ENCODE data around the gene AP4S1.

DNA sequence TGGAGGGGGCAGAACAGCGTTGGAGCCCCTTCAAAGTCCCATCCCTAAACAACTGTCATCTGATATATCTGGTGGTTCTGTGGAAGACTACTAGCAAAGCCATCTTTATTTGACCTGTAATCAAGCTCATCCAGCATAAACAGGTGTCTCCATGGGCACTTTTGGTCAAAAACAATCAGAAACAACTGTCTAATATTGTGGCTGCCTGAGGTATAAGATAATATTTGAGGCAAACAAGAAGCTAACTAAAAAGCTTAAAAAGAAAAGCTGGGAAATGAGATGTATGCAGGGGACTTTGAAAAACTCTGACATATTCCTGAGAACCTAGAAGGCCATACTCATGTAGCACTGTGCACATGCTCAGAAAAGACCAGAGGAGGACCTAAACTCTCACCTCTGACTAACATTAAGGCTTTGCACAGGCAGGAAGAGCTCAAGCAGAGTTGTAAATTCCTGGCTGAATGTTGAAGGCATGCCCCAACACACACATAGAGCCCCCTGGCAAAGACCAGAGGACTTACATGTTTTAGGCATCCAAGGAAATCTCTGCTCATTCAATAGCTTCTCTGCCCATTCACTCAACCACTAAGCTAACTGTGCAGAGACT lies 27.2 kb upstream of the AP4S1 start:
- TF ChIP-seq, protein P1, sequence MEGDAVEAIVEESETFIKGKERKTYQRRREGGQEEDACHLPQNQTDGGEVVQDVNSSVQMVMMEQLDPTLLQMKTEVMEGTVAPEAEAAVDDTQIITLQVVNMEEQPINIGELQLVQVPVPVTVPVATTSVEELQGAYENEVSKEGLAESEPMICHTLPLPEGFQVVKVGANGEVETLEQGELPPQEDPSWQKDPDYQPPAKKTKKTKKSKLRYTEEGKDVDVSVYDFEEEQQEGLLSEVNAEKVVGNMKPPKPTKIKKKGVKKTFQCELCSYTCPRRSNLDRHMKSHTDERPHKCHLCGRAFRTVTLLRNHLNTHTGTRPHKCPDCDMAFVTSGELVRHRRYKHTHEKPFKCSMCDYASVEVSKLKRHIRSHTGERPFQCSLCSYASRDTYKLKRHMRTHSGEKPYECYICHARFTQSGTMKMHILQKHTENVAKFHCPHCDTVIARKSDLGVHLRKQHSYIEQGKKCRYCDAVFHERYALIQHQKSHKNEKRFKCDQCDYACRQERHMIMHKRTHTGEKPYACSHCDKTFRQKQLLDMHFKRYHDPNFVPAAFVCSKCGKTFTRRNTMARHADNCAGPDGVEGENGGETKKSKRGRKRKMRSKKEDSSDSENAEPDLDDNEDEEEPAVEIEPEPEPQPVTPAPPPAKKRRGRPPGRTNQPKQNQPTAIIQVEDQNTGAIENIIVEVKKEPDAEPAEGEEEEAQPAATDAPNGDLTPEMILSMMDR (IDR thresholded peaks at IDR 0.05) = no peak
- TF ChIP-seq POLR2A (IDR thresholded peaks at IDR 0.05) = no peak
